ENCODE data around the gene NCAPG. TPM values are rescaled to one million over a fixed set of nuclear protein-coding genes. Genes with fewer than 3 reads are reported as not detected.

NCAPG gene
- total and polyA plus RNA-seq, 2 of the 4 experiments (the other 2 are of a cell fraction) = 10.9 to 26.7 TPM

DNA sequence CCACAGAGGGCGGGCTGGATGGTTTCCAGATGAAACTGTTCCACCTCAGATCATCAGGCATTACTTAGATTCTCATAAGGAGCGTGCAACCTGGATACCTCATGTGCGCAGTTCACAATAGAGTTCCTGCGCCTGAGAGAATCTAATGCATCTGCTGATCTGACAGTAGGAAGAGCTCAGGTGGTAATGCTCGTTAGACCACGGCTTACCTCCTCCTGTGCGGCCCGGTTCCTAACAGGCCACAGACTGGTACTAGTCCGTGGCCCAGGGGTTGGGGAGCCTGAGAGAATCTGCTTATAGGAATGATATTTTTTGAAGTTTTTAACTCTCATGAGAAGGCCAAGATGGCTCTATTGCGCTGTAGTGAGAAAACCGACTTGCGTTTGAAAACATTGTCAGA lies 5.4 kb downstream of the NCAPG start:
- Histone ChIP-seq H4K5ac (ENCODE audit: low read depth, low read length) (no peak overlapping the region), H2AK9ac (replicated peaks; ENCODE audit: low read depth, low read length, poor library complexity) (no peak overlapping the region), H2BK120ac (ENCODE audit: low read depth, low read length) (no peak overlapping the region), H3K14ac (replicated peaks; ENCODE audit: low read depth, low read length) (no peak overlapping the region), H3K4me1 (ENCODE audit: control insufficient read depth, insufficient read depth, low read length) (no peaks in the 10 kb centered on the region), H3K36me3 (ENCODE audit: control insufficient read depth, insufficient read depth, low read length) (no peaks in the 10 kb centered on the region), H4K8ac (ENCODE audit: low read depth in 2 of 2, low read length in 2 of 2) (0 out of 4 replicates have a peak overlapping the region, but pooled peaks of 1 of the 2 experiments have one; percentile 29), H3K9me3 (ENCODE audit: control insufficient read depth, insufficient read depth, low read length) (no peaks in the 10 kb centered on the region), H2BK15ac (ENCODE audit: low read depth, low read length) (no peak overlapping the region), H3K27ac (ENCODE audit: insufficient read depth, low read length) (no peak overlapping the region), H3K4me2 (ENCODE audit: low read depth, low read length) (no peak overlapping the region), H3K9me1 (ENCODE audit: insufficient read depth, low read length) (no peaks in the 10 kb centered on the region), H4K91ac (ENCODE audit: insufficient read depth, low read depth, low read length) (no peak overlapping the region), H2BK5ac (ENCODE audit: low read depth, low read length, poor library complexity, severe bottlenecking) (no peak overlapping the region), H3K23ac (ENCODE audit: low read depth, low read length) (no peak overlapping the region), H3K4me3 (ENCODE audit: insufficient read depth, low read depth, low read length) (no peak overlapping the region), H3K9ac (ENCODE audit: low read depth, low read length) (no peak overlapping the region), H2AK5ac (ENCODE audit: low read depth, low read length) (no peak overlapping the region), H3K56ac (ENCODE audit: extremely low read depth, insufficient read depth, low read length) (no peak overlapping the region), H3K27me3 (ENCODE audit: control insufficient read depth, insufficient read depth, low read length) (no peaks in the 10 kb centered on the region), H2AFZ (replicated peaks; ENCODE audit: low read length, poor library complexity) (no peak overlapping the region), H3K4ac (ENCODE audit: low read depth, low read length) (no peak overlapping the region), H3K18ac (ENCODE audit: low read depth, low read length) (no peak overlapping the region), H2BK20ac (ENCODE audit: low read depth, low read length) (no peak overlapping the region), H3K79me1 (ENCODE audit: low read depth in 1 of 2, low read length in 2 of 2) (peaks cover 2 to 15% of the 10 kb centered on the region in 2 experiments), H4K20me1 (ENCODE audit: insufficient read depth, low read length) (no peaks in the 10 kb centered on the region)
- TF ChIP-seq CHD1 (IDR thresholded peaks at IDR 0.05; ENCODE audit: low read depth, low read length) = no peak
- TF ChIP-seq MXI1 (IDR thresholded peaks at IDR 0.05; ENCODE audit: borderline replicate concordance, low read depth, low read length) = no peak
- no peak for TF ChIP-seq SMC3 (IDR thresholded peaks at IDR 0.05; ENCODE audit: low read depth, low read length)
- TF ChIP-seq, protein P1, sequence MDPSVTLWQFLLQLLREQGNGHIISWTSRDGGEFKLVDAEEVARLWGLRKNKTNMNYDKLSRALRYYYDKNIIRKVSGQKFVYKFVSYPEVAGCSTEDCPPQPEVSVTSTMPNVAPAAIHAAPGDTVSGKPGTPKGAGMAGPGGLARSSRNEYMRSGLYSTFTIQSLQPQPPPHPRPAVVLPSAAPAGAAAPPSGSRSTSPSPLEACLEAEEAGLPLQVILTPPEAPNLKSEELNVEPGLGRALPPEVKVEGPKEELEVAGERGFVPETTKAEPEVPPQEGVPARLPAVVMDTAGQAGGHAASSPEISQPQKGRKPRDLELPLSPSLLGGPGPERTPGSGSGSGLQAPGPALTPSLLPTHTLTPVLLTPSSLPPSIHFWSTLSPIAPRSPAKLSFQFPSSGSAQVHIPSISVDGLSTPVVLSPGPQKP (IDR thresholded peaks at IDR 0.05; ENCODE audit: borderline replicate concordance, low read depth, low read length) = no peak
- TF ChIP-seq MAZ (IDR thresholded peaks at IDR 0.05; ENCODE audit: borderline replicate concordance, low read depth, low read length) = no peak
- no peak for TF ChIP-seq RFX5 (IDR thresholded peaks at IDR 0.05; ENCODE audit: low read depth, low read length)
- TF ChIP-seq, protein P2, sequence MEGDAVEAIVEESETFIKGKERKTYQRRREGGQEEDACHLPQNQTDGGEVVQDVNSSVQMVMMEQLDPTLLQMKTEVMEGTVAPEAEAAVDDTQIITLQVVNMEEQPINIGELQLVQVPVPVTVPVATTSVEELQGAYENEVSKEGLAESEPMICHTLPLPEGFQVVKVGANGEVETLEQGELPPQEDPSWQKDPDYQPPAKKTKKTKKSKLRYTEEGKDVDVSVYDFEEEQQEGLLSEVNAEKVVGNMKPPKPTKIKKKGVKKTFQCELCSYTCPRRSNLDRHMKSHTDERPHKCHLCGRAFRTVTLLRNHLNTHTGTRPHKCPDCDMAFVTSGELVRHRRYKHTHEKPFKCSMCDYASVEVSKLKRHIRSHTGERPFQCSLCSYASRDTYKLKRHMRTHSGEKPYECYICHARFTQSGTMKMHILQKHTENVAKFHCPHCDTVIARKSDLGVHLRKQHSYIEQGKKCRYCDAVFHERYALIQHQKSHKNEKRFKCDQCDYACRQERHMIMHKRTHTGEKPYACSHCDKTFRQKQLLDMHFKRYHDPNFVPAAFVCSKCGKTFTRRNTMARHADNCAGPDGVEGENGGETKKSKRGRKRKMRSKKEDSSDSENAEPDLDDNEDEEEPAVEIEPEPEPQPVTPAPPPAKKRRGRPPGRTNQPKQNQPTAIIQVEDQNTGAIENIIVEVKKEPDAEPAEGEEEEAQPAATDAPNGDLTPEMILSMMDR (conservative IDR thresholded peaks at IDR 0.05; ENCODE audit: low read depth, low read length) = no peak
- TF ChIP-seq RCOR1 (IDR thresholded peaks at IDR 0.05; ENCODE audit: insufficient replicate concordance, low read length) = no peak
- TF ChIP-seq, protein P3, sequence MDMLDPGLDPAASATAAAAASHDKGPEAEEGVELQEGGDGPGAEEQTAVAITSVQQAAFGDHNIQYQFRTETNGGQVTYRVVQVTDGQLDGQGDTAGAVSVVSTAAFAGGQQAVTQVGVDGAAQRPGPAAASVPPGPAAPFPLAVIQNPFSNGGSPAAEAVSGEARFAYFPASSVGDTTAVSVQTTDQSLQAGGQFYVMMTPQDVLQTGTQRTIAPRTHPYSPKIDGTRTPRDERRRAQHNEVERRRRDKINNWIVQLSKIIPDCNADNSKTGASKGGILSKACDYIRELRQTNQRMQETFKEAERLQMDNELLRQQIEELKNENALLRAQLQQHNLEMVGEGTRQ (IDR thresholded peaks at IDR 0.05; ENCODE audit: low read depth, low read length) = no peak
- no peak for TF ChIP-seq NFE2L2 (IDR thresholded peaks at IDR 0.05; ENCODE audit: low read depth, low read length)
- TF ChIP-seq BHLHE40 (IDR thresholded peaks at IDR 0.05; ENCODE audit: low read depth, low read length) = no peak
- TF ChIP-seq FOS (IDR thresholded peaks at IDR 0.05; ENCODE audit: low read depth, low read length) = no peak
- no peak for TF ChIP-seq POLR2A (IDR thresholded peaks at IDR 0.05; ENCODE audit: low read depth, low read length)
- TF ChIP-seq MAFK (IDR thresholded peaks at IDR 0.05; ENCODE audit: low read depth, low read length) = no peak
- TF ChIP-seq RAD21 (IDR thresholded peaks at IDR 0.05; ENCODE audit: low read length) = no peak
- no peak for TF ChIP-seq CEBPB (IDR thresholded peaks at IDR 0.05; ENCODE audit: low read depth, low read length)
- dilution Hi-C loops (cut with HindIII; ENCODE audit: low sequenced_read_pairs, unreplicated experiment) = no loop called here
- ChIA-PET POLR2A (ENCODE audit: unreplicated experiment) (no interaction called here), CTCF (interaction anchor here (0.7 kb wide), 1 partner anchor 125 kb away, joined by 3 read pairs; no protein-coding TSS in a partner anchor)
- intact Hi-C loops (cut with micrococcal nuclease) = loop anchor here (2.0 to 10.0 kb wide), 4 partner anchors 119 to 777 kb away; partner anchors contain the start of gene LCORL
- BruUV-seq (replicated peaks) = no TSS peak
- in situ Hi-C loops (cut with MboI; ENCODE audit: low sequenced_read_pairs) = loop anchor here (5.0 to 25.0 kb wide), 3 partner anchors 206 to 779 kb away; partner anchors contain the start of genes LAP3 and LCORL
- whole genome bisulfite sequencing, 2 experiments (ENCODE audit: extremely low coverage in 2 of 2, insufficient read length in 1 of 2) = 100% methylated on average over 5 of the region's 12 CpGs; no CpG with 5 or more reads in 1 of the 2 experiments
- DNase-seq (no peak), ATAC-seq (ENCODE audit: low read depth) (no peak)
